Progenitor cell of endocrine pancreas (in vitro differentiated cells): ENCODE data around the gene TBXA2R. TPM values are rescaled to one million over a fixed set of nuclear protein-coding genes. Genes with fewer than 3 reads are reported as not detected.

Source experiments
- DNase-seq: peaks from one replicate; pipeline ENCODE4 v3.0.0; 2021; ENCODE audit warnings: low spot score; ENCODE audit not compliant: unreplicated experiment
- H3K27ac Mint-ChIP-seq: 2 replicates; pipeline ENCODE4 v1.8.0; 2021; ENCODE audit warnings: mild to moderate bottlenecking, moderate library complexity, mixed read lengths
- H3K27me3 Mint-ChIP-seq: 2 replicates; pipeline ENCODE4 v1.8.0; 2021; ENCODE audit warnings: mixed read lengths
- H3K36me3 Mint-ChIP-seq: 2 replicates; pipeline ENCODE4 v1.8.0; 2022; ENCODE audit warnings: mixed read lengths; ENCODE audit not compliant: insufficient read depth
- H3K4me1 Mint-ChIP-seq: 2 replicates; pipeline ENCODE4 v1.8.0; 2021; ENCODE audit warnings: low read depth, mixed read lengths
- H3K4me3 Mint-ChIP-seq: 2 replicates; pipeline ENCODE4 v1.8.0; 2021; ENCODE audit warnings: low read depth, mild to moderate bottlenecking, moderate library complexity, mixed read lengths
- H3K9me3 Mint-ChIP-seq: 2 replicates; pipeline ENCODE4 v1.8.0; 2021; ENCODE audit warnings: low read depth, mixed read lengths
- CTCF ChIP-seq: fragments of 200-600 bp; sonication (generic); IDR thresholded peaks from one replicate; pipeline ENCODE4 v1.5.0; 2021; ENCODE audit warnings: antibody characterized with exemption, mild to moderate bottlenecking; ENCODE audit not compliant: unreplicated experiment
- total RNA-seq: library from RNA; stranded (reverse); gene quantifications from 2 replicates; pipeline ENCODE4 v1.2.1, GENCODE V29; 2021

The TBXA2R gene
- total RNA-seq, 1 donor from 2014 or later: not detected

DNA sequence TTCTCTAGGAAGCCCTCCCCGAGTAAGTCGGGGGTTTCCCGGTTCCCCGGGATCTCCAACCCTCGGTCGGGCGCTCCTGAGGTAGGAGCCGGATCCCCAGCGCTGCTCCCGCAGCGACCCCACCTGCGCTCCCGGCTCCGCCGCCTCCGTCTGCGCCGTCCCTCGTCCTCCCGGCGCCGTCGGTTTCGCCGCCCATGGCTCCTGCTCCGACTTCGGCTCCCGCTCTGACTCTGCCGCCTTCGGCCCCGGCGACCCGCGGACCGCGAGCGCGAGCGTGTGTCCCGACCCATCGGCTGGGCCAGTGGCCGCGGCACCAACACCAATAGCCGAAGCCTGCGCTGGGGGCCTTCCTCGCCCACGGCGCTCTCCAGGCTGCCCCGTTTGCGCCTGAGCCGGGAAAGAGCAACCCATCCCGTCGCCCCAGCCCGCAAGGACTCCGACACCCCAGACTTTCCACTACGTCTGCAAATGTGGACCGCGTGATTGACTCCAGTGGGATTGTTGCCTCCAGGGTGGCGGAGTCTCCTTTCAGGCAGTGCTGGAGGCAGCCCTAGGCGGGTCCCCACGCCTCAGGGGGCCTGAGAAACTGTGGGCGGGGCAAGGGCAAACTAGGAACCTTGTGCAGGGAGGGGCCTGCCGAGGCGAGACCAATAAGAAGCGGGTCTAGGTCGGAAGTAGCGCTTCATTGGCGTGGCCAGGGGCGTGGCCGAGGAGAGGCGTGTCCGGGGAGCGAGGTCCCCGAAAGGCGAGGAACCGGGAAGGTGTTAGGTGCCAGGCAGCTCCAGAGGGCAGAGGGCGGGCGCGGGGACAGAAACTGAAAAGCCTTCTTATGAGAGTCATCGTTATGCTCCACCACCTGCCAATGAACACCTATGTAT is 20.0 kb upstream of the TBXA2R start, which contains the start of gene CACTIN:
Gene CACTIN, minus strand, starts transcription at position 318 of the 878 bp plus-strand sequence. Its CDS starts 28 bp downstream, at position 290.
- no peak for TF ChIP-seq CTCF
- Mint-ChIP-seq H3K27me3 (no peaks in the 10 kb centered on the region), H3K4me3 (peak within 1 kb of the TSS; percentile 88), H3K9me3 (no peaks in the 10 kb centered on the region), H3K4me1 (peaks cover 13% of the 10 kb centered on the region), H3K27ac (peak within 1 kb of the TSS; percentile 100), H3K36me3 (peaks cover 1% of the 10 kb centered on the region)
- DNase-seq: peak; percentile 95

DNA sequence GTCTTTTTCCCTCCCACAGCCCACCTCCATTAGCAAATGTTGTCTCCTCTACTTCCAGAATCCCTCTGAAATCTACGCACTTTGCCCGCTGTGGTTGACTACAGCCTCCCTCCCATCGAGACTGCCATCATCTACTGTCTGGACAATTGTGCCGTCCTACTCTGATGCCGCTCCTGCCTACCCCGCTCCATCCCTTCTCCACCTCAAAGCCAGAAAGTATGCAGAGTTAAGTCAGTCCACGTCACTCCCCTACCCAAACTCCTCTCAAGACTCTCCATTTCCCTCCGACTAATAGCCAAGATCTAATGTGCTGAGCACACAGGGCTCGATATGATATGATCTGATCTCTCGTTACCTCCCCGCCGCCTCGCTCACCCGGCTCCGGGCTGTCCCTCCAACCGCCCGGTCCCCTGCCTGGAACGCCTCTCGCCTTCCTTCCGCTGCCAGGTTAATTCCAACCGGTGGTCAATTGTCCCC is 19.4 kb upstream of the TBXA2R start:
- H3K27me3 Mint-ChIP-seq: no peaks in the 10 kb centered on the region
- peaks cover 1% of the 10 kb centered on the region for H3K36me3 Mint-ChIP-seq

GRCh38 chr19:3623716-3624115 is 17.0 kb upstream of the TBXA2R start:
- no peak for TF ChIP-seq CTCF
- Mint-ChIP-seq H3K4me3 (no peak overlapping the region), H3K9me3 (no peaks in the 10 kb centered on the region), H3K27me3 (no peaks in the 10 kb centered on the region), H3K36me3 (no peaks in the 10 kb centered on the region), H3K27ac (no peak overlapping the region), H3K4me1 (peaks cover 13% of the 10 kb centered on the region)
- DNase-seq: no peak

More for the DNA sequence above, 19.4 kb upstream of the TBXA2R start:
- Mint-ChIP-seq H3K4me1 (peaks cover 13% of the 10 kb centered on the region), H3K27ac (peak overlapping the region; percentile 100), H3K9me3 (no peaks in the 10 kb centered on the region), H3K4me3 (peak overlapping the region; percentile 88)
- TF ChIP-seq CTCF: no peak
- no peak for DNase-seq

- Mint-ChIP-seq H3K36me3 (no peaks in the 10 kb centered on the region), H3K9me3 (no peaks in the 10 kb centered on the region), H3K27me3 (no peaks in the 10 kb centered on the region), H3K27ac (no peak overlapping the region), H3K4me3 (no peak overlapping the region), H3K4me1 (peaks cover 13% of the 10 kb centered on the region)
- TF ChIP-seq CTCF: no peak
- no peak for DNase-seq
These were observed 15.5 kb upstream of the TBXA2R start for GRCh38 chr19:3622224-3622623.

DNA sequence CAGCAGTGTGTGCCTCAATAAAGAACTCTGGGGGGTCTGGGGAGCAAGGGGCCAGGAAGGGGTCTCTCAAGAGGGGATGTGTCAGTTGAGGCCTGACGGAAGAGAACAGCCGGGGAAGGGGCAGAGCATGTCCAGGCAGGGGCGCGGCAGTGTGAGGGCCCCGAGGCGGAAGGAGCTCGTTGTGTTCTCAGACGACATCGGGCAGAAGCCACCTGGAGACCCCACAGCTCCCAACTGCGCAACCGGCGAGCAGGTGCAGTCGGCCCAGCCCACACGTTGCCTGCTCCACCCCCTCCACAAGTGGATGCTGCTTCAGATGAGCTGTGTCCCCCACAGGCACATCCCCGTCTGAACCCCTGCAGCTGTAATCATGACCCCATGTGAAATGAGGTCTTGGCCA is 15.0 kb upstream of the TBXA2R start:
- TF ChIP-seq CTCF: no peak
- Mint-ChIP-seq H3K4me1 (peaks cover 13% of the 10 kb centered on the region), H3K27me3 (no peaks in the 10 kb centered on the region), H3K27ac (no peak overlapping the region), H3K4me3 (no peak overlapping the region), H3K36me3 (no peaks in the 10 kb centered on the region), H3K9me3 (no peaks in the 10 kb centered on the region)
- no peak for DNase-seq
